Panc1 (cell line): Measurements from ENCODE around the gene SLC22A5. TPM values are rescaled to one million over a fixed set of nuclear protein-coding genes. Genes with fewer than 3 reads are reported as not detected.

Source experiments
- ATAC-seq: fragments of 200-7000 bp; cut with Tn5 transposase; 2 replicates; pipeline ENCODE4 v1.9.1; 2020; ENCODE audit warnings: mild to moderate bottlenecking, moderate library complexity
- BruUV-seq: library from RNA; stranded (reverse); fragments of 400-500 nt; replicated peaks from 2 replicates; lab custom pipeline; 2021; lab: Mats Ljungman, UMichigan
- CTCF ChIA-PET: fragments of 300-600 bp; sonication (Branson Sonifier 250); formaldehyde crosslinking; loops from one replicate; lab custom pipeline; 2022; ENCODE audit warnings: antibody characterized with exemption; lab: Charles Lee
- POLR2A ChIA-PET: fragments of 300-600 bp; sonication (Branson Sonifier 250); formaldehyde crosslinking; loops from one replicate; lab custom pipeline; 2022; ENCODE audit warnings: antibody characterized with exemption; lab: Charles Lee
- DNase-seq: peaks from one replicate; pipeline ENCODE4 v3.0.0-alpha.2; 2010; ENCODE audit warnings: low read depth, low spot score
- H3K27ac ChIP-seq: 2 replicates; pipeline ENCODE4 v1.5.1; 2011; ENCODE audit warnings: mild to moderate bottlenecking, low read length, inconsistent platforms
- H3K27me3 ChIP-seq: fragments of 200-500 bp; sonication (Bioruptor generic); 2 replicates; pipeline ENCODE4 v1.6.0; 2014; ENCODE audit warnings: low read length, inconsistent platforms; ENCODE audit not compliant: control insufficient read depth, insufficient read depth
- H3K36me3 ChIP-seq: fragments of 200-500 bp; sonication (Bioruptor generic); 2 replicates; pipeline ENCODE4 v1.5.1; 2014; ENCODE audit warnings: inconsistent platforms, mild to moderate bottlenecking, low read length, moderate library complexity; ENCODE audit not compliant: control insufficient read depth, insufficient read depth
- H3K4me1 ChIP-seq: 2 replicates; pipeline ENCODE4 v1.5.1; 2011; ENCODE audit warnings: inconsistent platforms, mild to moderate bottlenecking, low read length, moderate library complexity; ENCODE audit not compliant: control insufficient read depth, insufficient read depth
- H3K4me3 ChIP-seq, 2 experiments: 2 replicates each; pipeline ENCODE4 v1.5.1; 2011 to 2012; ENCODE audit warnings: low read depth in 2 of 2, low read length in 2 of 2, mild to moderate bottlenecking in 2 of 2, inconsistent platforms in 1 of 2, moderate library complexity in 1 of 2
- H3K9me3 ChIP-seq: fragments of 200-500 bp; sonication (Bioruptor generic); 2 replicates; pipeline ENCODE4 v1.5.1; 2014; ENCODE audit warnings: low read depth, mild to moderate bottlenecking, inconsistent platforms, low read length, moderate library complexity; ENCODE audit not compliant: control insufficient read depth, insufficient read depth
- CTCF ChIP-seq: fragments of 450-650 bp; IDR thresholded peaks from 2 replicates; pipeline ENCODE4 v1.5.1; 2017; ENCODE audit warnings: mild to moderate bottlenecking
- POLR2AphosphoS5 ChIP-seq: IDR thresholded peaks from 2 replicates; pipeline ENCODE4 v1.6.1; 2012; ENCODE audit warnings: mild to moderate bottlenecking, low read depth, low read length, moderate library complexity
- REST ChIP-seq, 2 experiments: IDR thresholded peaks; 2 replicates each; pipeline ENCODE4 v1.6.1; 2011 to 2012; ENCODE audit warnings: low read depth in 2 of 2, control low read depth in 1 of 2, low read length in 1 of 2, mild to moderate bottlenecking in 1 of 2, moderate library complexity in 1 of 2; ENCODE audit not compliant: insufficient read depth in 1 of 2
- SIN3A ChIP-seq: IDR thresholded peaks from 2 replicates; pipeline ENCODE4 v1.6.1; 2012; ENCODE audit warnings: low read depth, mild to moderate bottlenecking, low read length, moderate library complexity, borderline replicate concordance; ENCODE audit not compliant: insufficient read depth
- TCF7L2 ChIP-seq: IDR thresholded peaks from 2 replicates; pipeline ENCODE4 v1.6.1; 2011; ENCODE audit warnings: mild to moderate bottlenecking, low read depth, low read length, inconsistent platforms
- in situ Hi-C: cut with HindIII; loops from 2 replicates; pipeline ENCODE4 v1.10.0; 2016; ENCODE audit warnings: low sequenced_read_pairs, low pct_unique_long_range_greater_than_20kb
- intact Hi-C: fragments of 100-400 bp; cut with micrococcal nuclease; formaldehyde crosslinking; loops from one replicate; pipeline ENCODE4 v1.10.0; 2022; ENCODE audit not compliant: unreplicated experiment
- total RNA-seq: library from RNA; stranded (reverse); gene quantifications from one replicate; pipeline ENCODE4 v1.2.1, GENCODE V29; 2021; ENCODE audit not compliant: unreplicated experiment

SLC22A5 gene
- total RNA-seq, 1 experiment from 2014 or later = 9.5 TPM

GRCh38 chr5:132372542-132372941, 3.0 kb downstream of the SLC22A5 start:
- no TSS peak for BruUV-seq
- Histone ChIP-seq H3K36me3 (no peaks in the 10 kb centered on the region), H3K27ac (no peak overlapping the region), H3K4me3 (no peak overlapping the region), H3K9me3 (no peaks in the 10 kb centered on the region), H3K27me3 (no peaks in the 10 kb centered on the region), H3K4me1 (peaks cover 24% of the 10 kb centered on the region)
- DNase-seq (no peak), ATAC-seq (no peak)
- in situ Hi-C loops (no loop called here), intact Hi-C loops (loop anchor here (10.0 kb wide), 1 partner anchor 308 kb away; the partner anchor contains the start of gene IL3)
- CTCF ChIA-PET = no interaction called here
- TF ChIP-seq CTCF (no peak), SIN3A (no peak), TCF7L2 (no peak), POLR2AphosphoS5 (no peak), REST (IDR thresholded peaks at IDR 0.05; ENCODE audit: insufficient read depth in 1 of 2, low read depth in 2 of 2, low read length in 1 of 2) (no peak)
- POLR2A ChIA-PET = no interaction called here

- Histone ChIP-seq H3K4me3 (no peak overlapping the region), H3K36me3 (no peaks in the 10 kb centered on the region), H3K4me1 (peaks cover 18% of the 10 kb centered on the region), H3K9me3 (no peaks in the 10 kb centered on the region), H3K27me3 (no peaks in the 10 kb centered on the region), H3K27ac (no peak overlapping the region)
- ATAC-seq (no peak), DNase-seq (no peak)
- intact Hi-C loops = loop anchor here (10.0 kb wide), 1 partner anchor 311 kb away; the partner anchor contains the start of gene IL3
- in situ Hi-C loops = loop anchor here (25.0 kb wide), 1 partner anchor 111 kb away; the partner anchor contains the start of gene IRF1
- BruUV-seq = no TSS peak
- ChIA-PET CTCF (no interaction called here), POLR2A (interaction anchor here (0.5 kb wide), 1 partner anchor 106 kb away, joined by 5 read pairs; no protein-coding TSS in a partner anchor)
- no peak for TF ChIP-seq REST (IDR thresholded peaks at IDR 0.05; ENCODE audit: insufficient read depth in 1 of 2, low read depth in 2 of 2, low read length in 1 of 2)
- TF ChIP-seq POLR2AphosphoS5 = no peak
- TF ChIP-seq TCF7L2 = no peak
- TF ChIP-seq CTCF = no peak
- no peak for TF ChIP-seq SIN3A
Observed at GRCh38 chr5:132375957-132376356, 6.4 kb downstream of the SLC22A5 start.
